ENCODE results near the gene ZNF268. TPM values are rescaled to one million over a fixed set of nuclear protein-coding genes. Genes with fewer than 3 reads are reported as not detected.
"Not testable (repeated sequence)": the region's sequence is repeated elsewhere in the genome, so short reads cannot be mapped to it uniquely, and the experiment has no call there.

Gene ZNF268
- total RNA-seq, 2 experiments from 2014 or later, result 18.6 to 19.9 TPM

- CTCF ChIA-PET, result no interaction called here
These were observed 53.7 kb downstream of the ZNF268 start for GRCh38 chr12:133234971-133235370.

GRCh38 chr12:133235401-133236112 is 54.3 kb downstream of the ZNF268 start, which contains the start of gene ANHX:
Gene ANHX, minus strand, starts transcription at chr12:133235877. Its CDS starts 1,521 bp downstream, at chr12:133234356.
- no peak for DNase-seq
- H3K27ac Mint-ChIP-seq, result no peak within 1 kb of the TSS
- H3K4me3 Mint-ChIP-seq, result no peak within 1 kb of the TSS
- CTCF ChIA-PET, result no interaction called here
- peaks cover 8% of the 10 kb centered on the region for H3K36me3 Mint-ChIP-seq
- no peaks in the 10 kb centered on the region for H3K4me1 Mint-ChIP-seq
- H3K27me3 Mint-ChIP-seq, result no peaks in the 10 kb centered on the region
- ATAC-seq, result no peak
- peaks cover 35% of the 10 kb centered on the region for H3K9me3 Mint-ChIP-seq (ENCODE audit: low read depth)

More at GRCh38 chr12:133234971-133235370, 53.7 kb downstream of the ZNF268 start:
- peaks cover 39% of the 10 kb centered on the region for H3K9me3 Mint-ChIP-seq (ENCODE audit: low read depth)
- no peak overlapping the region for H3K27ac Mint-ChIP-seq
- no peaks in the 10 kb centered on the region for H3K27me3 Mint-ChIP-seq
- DNase-seq (no peak), ATAC-seq (no peak)
- peaks cover 8% of the 10 kb centered on the region for H3K36me3 Mint-ChIP-seq
- no peaks in the 10 kb centered on the region for H3K4me1 Mint-ChIP-seq
- H3K4me3 Mint-ChIP-seq, result no peak overlapping the region

DNA sequence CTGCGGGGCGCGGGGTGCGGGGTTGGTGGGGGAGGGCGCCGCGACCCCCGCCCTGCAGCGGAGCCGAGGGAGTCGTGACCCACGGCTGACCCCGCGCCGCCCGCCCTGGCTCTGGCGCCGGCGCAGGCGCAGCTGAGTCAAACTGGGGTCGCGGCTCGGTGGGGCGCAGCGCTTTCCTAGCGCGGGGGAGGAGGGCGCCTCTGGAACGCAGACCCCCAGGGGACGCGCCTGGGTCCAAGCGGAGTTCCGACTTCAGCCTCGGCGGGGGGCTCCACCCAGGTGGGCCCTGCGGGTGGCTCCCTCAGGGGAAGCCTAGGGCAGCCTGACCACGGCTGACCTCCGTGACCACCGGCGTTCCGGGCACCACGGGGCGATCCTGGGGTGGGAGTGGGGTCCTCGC is 54.8 kb downstream of the ZNF268 start:
- no peak for DNase-seq
- CTCF ChIA-PET, result no interaction called here
- Mint-ChIP-seq H3K27me3 (no peaks in the 10 kb centered on the region), H3K9me3 (ENCODE audit: low read depth) (peaks cover 30% of the 10 kb centered on the region), H3K36me3 (peaks cover 8% of the 10 kb centered on the region), H3K4me1 (no peaks in the 10 kb centered on the region), H3K27ac (no peak overlapping the region), H3K4me3 (no peak overlapping the region)
- ATAC-seq, result no peak

- Mint-ChIP-seq H3K4me1 (no peaks in the 10 kb centered on the region), H3K27me3 (no peaks in the 10 kb centered on the region), H3K4me3 (no peak overlapping the region), H3K9me3 (ENCODE audit: low read depth) (peaks cover 31% of the 10 kb centered on the region), H3K27ac (no peak overlapping the region), H3K36me3 (peaks cover 8% of the 10 kb centered on the region)
- DNase-seq, result no peak
- CTCF ChIA-PET, result no interaction called here
- no peak for ATAC-seq
These were observed 55.3 kb downstream of the ZNF268 start for GRCh38 chr12:133236556-133236955.

DNA sequence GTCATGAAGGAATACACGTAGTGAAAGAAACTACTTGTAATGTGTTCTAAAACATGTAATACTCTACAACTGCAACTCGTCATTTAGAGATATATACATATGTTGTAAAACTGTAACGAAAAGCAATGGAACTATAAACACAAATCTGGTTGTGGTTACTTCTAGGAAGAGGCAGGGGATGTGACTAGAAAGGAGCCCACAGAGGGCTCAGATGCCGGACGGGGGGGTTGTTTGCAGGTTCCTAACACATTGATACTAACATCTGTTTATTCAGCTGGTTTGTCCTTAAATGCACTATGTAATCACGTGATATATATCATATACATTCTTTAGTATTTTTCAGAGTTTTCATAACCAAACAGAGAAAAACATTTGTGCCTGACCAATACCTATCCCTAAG is 70.4 kb downstream of the ZNF268 start:
- Mint-ChIP-seq H3K4me1 (no peaks in the 10 kb centered on the region), H3K27ac (no peak overlapping the region), H3K9me3 (ENCODE audit: low read depth) (peaks cover 23% of the 10 kb centered on the region), H3K27me3 (no peaks in the 10 kb centered on the region), H3K4me3 (no peak overlapping the region), H3K36me3 (no peaks in the 10 kb centered on the region)
- no peak for DNase-seq
- CTCF ChIA-PET, result no interaction called here
- no peak for ATAC-seq

DNA sequence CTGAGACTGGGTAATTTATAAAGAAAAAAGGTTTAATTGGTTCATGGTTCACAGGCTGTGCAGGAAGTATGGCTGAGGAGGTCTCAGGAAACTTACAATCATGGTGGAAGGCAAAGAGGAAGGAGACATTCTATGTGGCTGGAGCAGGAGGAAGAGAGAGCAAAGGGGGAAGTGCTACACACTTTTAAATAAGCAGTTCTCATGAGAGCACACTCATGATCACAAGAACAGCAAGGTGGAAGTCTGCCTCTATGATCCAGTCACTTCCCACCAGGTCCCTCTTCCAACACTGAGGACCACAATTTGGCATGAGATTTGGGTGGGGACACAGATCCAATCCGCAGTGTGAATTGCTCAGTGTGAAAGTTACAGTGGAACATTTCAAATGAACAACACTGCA is 74.5 kb downstream of the ZNF268 start:
- H3K4me3 Mint-ChIP-seq, H3K36me3 Mint-ChIP-seq, H3K27ac Mint-ChIP-seq, H3K4me1 Mint-ChIP-seq, DNase-seq, CTCF ChIA-PET, ATAC-seq, H3K27me3 Mint-ChIP-seq: not testable (repeated sequence)
- H3K9me3 Mint-ChIP-seq (ENCODE audit: low read depth), result peaks cover 17% of the 10 kb centered on the region

DNA sequence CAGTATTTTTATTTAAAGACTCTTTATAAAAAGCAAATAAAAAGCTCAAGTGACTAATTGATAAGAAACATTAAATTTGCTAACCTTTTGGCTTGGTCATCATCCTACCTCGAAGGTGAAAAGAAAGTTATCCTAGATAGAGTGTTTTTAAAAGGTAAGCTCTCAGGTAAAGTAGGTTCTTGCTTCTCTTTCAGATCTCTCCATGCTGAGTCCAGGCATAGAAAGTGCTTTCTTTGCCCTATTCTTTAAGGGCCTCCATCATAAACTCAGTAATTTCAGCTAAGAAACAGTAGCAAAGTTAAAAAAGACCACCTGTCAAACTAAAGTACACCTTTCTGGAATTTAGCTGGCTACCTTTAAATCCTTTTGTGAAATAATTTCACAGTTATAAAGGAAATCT is 75.0 kb downstream of the ZNF268 start:
- CTCF ChIA-PET, result no interaction called here
- H3K4me3 Mint-ChIP-seq, result no peak overlapping the region
- ATAC-seq (no peak), DNase-seq (no peak)
- no peaks in the 10 kb centered on the region for H3K27me3 Mint-ChIP-seq
- peaks cover 14% of the 10 kb centered on the region for H3K9me3 Mint-ChIP-seq (ENCODE audit: low read depth)
- no peak overlapping the region for H3K27ac Mint-ChIP-seq
- H3K36me3 Mint-ChIP-seq, result no peaks in the 10 kb centered on the region
- no peaks in the 10 kb centered on the region for H3K4me1 Mint-ChIP-seq

DNA sequence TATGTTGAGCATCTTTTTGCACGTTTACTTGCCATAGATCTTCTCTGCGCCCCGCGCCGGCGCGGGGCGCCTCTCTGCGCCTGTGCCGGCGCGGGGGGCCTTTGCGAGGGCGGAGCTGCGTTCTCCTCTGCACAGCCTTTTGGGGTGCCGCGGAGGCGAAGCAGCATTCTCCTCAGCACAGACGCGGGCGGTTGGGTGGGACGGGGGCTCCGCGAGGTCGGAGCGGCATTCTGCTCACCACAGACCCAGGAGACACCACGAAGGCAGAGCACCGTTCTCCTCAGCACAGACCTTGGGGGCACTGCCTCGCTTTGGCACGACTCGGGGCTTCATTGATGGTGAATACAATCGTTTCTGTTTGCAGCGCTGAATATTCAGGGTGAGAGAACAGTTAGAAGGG is 82.9 kb downstream of the ZNF268 start:
- Mint-ChIP-seq H3K4me3 (no peak overlapping the region), H3K27ac (no peak overlapping the region), H3K36me3 (no peaks in the 10 kb centered on the region), H3K9me3 (ENCODE audit: low read depth) (no peaks in the 10 kb centered on the region), H3K27me3 (no peaks in the 10 kb centered on the region), H3K4me1 (no peaks in the 10 kb centered on the region)
- CTCF ChIA-PET, result no interaction called here
- DNase-seq (no peak), ATAC-seq (no peak)

Other genes with a start within 250 kb of the ZNF268 start
- 10 to 100 TPM in 1 of 2 experiments, 1 to 10 TPM in 1; 8.9 to 10.0 TPM for gene ZNF605, start 225.2 kb upstream of the ZNF268 start, total RNA-seq
- gene ZNF26, start 195.1 kb upstream of the ZNF268 start, total RNA-seq, result 10 to 100 TPM; 14.6 to 22.1 TPM
- 10 to 100 TPM; 22.5 to 23.1 TPM for gene ZNF84, start 144.0 kb upstream of the ZNF268 start, total RNA-seq
- 10 to 100 TPM; 11.2 to 13.6 TPM for gene ZNF140, start 100.6 kb upstream of the ZNF268 start, total RNA-seq
- 1 to 10 TPM; 2.0 to 2.3 TPM for gene ZNF891, start 51.2 kb upstream of the ZNF268 start, total RNA-seq
- 1 to 10 TPM; 7.7 to 7.9 TPM for gene ZNF10, start 50.9 kb upstream of the ZNF268 start, total RNA-seq
- gene ANHX, start 54.4 kb downstream of the ZNF268 start, total RNA-seq, result not detected